IPS-20b (cell line): ENCODE results near the gene ZCCHC10.
A peak's percentile ranks its signal among the peaks of the same experiment; 100 is the strongest.
"Not testable (repeated sequence)": the region's sequence is repeated elsewhere in the genome, so short reads cannot be mapped to it uniquely, and the experiment has no call there.

Source experiments
- H3K27ac ChIP-seq: one replicate; pipeline ENCODE4 v1.5.1; 2013; ENCODE audit warnings: low read length
- H3K27me3 ChIP-seq: 2 replicates; pipeline ENCODE4 v1.6.1; 2013; ENCODE audit warnings: mild to moderate bottlenecking, low read length, inconsistent platforms; ENCODE audit not compliant: insufficient read depth
- H3K36me3 ChIP-seq: 2 replicates; pipeline ENCODE4 v1.6.1; 2013; ENCODE audit warnings: low read depth, mild to moderate bottlenecking, inconsistent platforms, low read length, moderate library complexity; ENCODE audit not compliant: insufficient read depth
- H3K4me1 ChIP-seq: 2 replicates; pipeline ENCODE4 v1.6.1; 2013; ENCODE audit warnings: mild to moderate bottlenecking, control low read depth, inconsistent platforms, low read length, moderate library complexity; ENCODE audit not compliant: insufficient read depth
- H3K4me3 ChIP-seq: 2 replicates; pipeline ENCODE4 v1.5.1; 2013; ENCODE audit warnings: mild to moderate bottlenecking, low read length, inconsistent platforms
- H3K9ac ChIP-seq: 2 replicates; pipeline ENCODE4 v1.6.1; 2013; ENCODE audit warnings: low read depth, mild to moderate bottlenecking, inconsistent platforms, low read length, moderate library complexity
- H3K9me3 ChIP-seq: 2 replicates; pipeline ENCODE4 v1.6.1; 2013; ENCODE audit warnings: mild to moderate bottlenecking, low read depth, low read length, inconsistent platforms; ENCODE audit not compliant: insufficient read depth

The ZCCHC10 gene

GRCh38 chr5:133041157-133041784 lies 14.9 kb upstream of the ZCCHC10 start:
- no peaks in the 10 kb centered on the region for H3K27me3 ChIP-seq
- H3K9me3 ChIP-seq: no peaks in the 10 kb centered on the region
- peak overlapping the region; percentile 27; the same call in 1 of the 2 replicates for H3K9ac ChIP-seq
- H3K36me3 ChIP-seq: no peaks in the 10 kb centered on the region
- H3K4me3 ChIP-seq: no peak overlapping the region
- no peak overlapping the region for H3K27ac ChIP-seq
- H3K4me1 ChIP-seq: no peaks in the 10 kb centered on the region

- H3K36me3 ChIP-seq, H3K9ac ChIP-seq, H3K27ac ChIP-seq, H3K27me3 ChIP-seq, H3K4me3 ChIP-seq, H3K4me1 ChIP-seq, H3K9me3 ChIP-seq: not testable (repeated sequence)
These were observed 10.3 kb upstream of the ZCCHC10 start for GRCh38 chr5:133036677-133037076.

- Histone ChIP-seq H3K4me1 (no peaks in the 10 kb centered on the region), H3K36me3 (no peaks in the 10 kb centered on the region), H3K27ac (no peak overlapping the region), H3K27me3 (no peaks in the 10 kb centered on the region), H3K4me3 (no peak overlapping the region), H3K9ac (no peak overlapping the region), H3K9me3 (no peaks in the 10 kb centered on the region)
These were observed 8.9 kb upstream of the ZCCHC10 start for GRCh38 chr5:133035224-133035623.

- H3K27ac ChIP-seq: no peak overlapping the region
- no peaks in the 10 kb centered on the region for H3K4me1 ChIP-seq
- no peak overlapping the region for H3K9ac ChIP-seq
- H3K4me3 ChIP-seq: no peak overlapping the region
- no peaks in the 10 kb centered on the region for H3K27me3 ChIP-seq
- no peaks in the 10 kb centered on the region for H3K9me3 ChIP-seq
- H3K36me3 ChIP-seq: no peaks in the 10 kb centered on the region
These were observed 7.7 kb upstream of the ZCCHC10 start for GRCh38 chr5:133034064-133034463.

- no peaks in the 10 kb centered on the region for H3K27me3 ChIP-seq
These were observed 6.7 kb upstream of the ZCCHC10 start for GRCh38 chr5:133032852-133033742.

GRCh38 chr5:133030343-133031005 lies 4.1 kb upstream of the ZCCHC10 start:
- Histone ChIP-seq H3K9me3 (no peaks in the 10 kb centered on the region), H3K9ac (no peak overlapping the region), H3K27me3 (no peaks in the 10 kb centered on the region), H3K4me1 (no peaks in the 10 kb centered on the region), H3K27ac (no peak overlapping the region), H3K4me3 (no peak overlapping the region), H3K36me3 (no peaks in the 10 kb centered on the region)

More at GRCh38 chr5:133032852-133033742, 6.7 kb upstream of the ZCCHC10 start:
- no peak overlapping the region for H3K4me3 ChIP-seq
- H3K4me1 ChIP-seq: no peaks in the 10 kb centered on the region
- H3K9ac ChIP-seq: no peak overlapping the region
- H3K36me3 ChIP-seq: no peaks in the 10 kb centered on the region
- H3K27ac ChIP-seq: no peak overlapping the region
- no peaks in the 10 kb centered on the region for H3K9me3 ChIP-seq

GRCh38 chr5:133029416-133029815 lies 3.1 kb upstream of the ZCCHC10 start:
- H3K9me3 ChIP-seq: no peaks in the 10 kb centered on the region
- no peak overlapping the region for H3K27ac ChIP-seq
- no peaks in the 10 kb centered on the region for H3K4me1 ChIP-seq
- no peaks in the 10 kb centered on the region for H3K27me3 ChIP-seq
- H3K36me3 ChIP-seq: no peaks in the 10 kb centered on the region
- no peak overlapping the region for H3K9ac ChIP-seq
- H3K4me3 ChIP-seq: no peak overlapping the region

GRCh38 chr5:133026664-133027153 lies 360 bp upstream of the ZCCHC10 start:
- no peak overlapping the region for H3K9ac ChIP-seq
- no peak overlapping the region for H3K27ac ChIP-seq
- H3K4me1 ChIP-seq: no peaks in the 10 kb centered on the region
- peaks cover 8% of the 10 kb centered on the region; the same call in 1 of the 2 replicates for H3K36me3 ChIP-seq
- no peaks in the 10 kb centered on the region for H3K27me3 ChIP-seq
- peak overlapping the region; percentile 92 for H3K4me3 ChIP-seq
- no peaks in the 10 kb centered on the region for H3K9me3 ChIP-seq

GRCh38 chr5:133019471-133019870 lies 6.9 kb downstream of the ZCCHC10 start:
- H3K9ac ChIP-seq, H3K27ac ChIP-seq, H3K4me1 ChIP-seq, H3K9me3 ChIP-seq, H3K27me3 ChIP-seq, H3K4me3 ChIP-seq: not testable (repeated sequence)
- peaks cover 35% of the 10 kb centered on the region for H3K36me3 ChIP-seq

- Histone ChIP-seq H3K9me3 (no peaks in the 10 kb centered on the region), H3K36me3 (peaks cover 35% of the 10 kb centered on the region), H3K9ac (no peak overlapping the region), H3K4me1 (no peaks in the 10 kb centered on the region), H3K4me3 (no peak overlapping the region), H3K27me3 (no peaks in the 10 kb centered on the region), H3K27ac (no peak overlapping the region)
These were observed 8.4 kb downstream of the ZCCHC10 start for GRCh38 chr5:133017964-133018363.

GRCh38 chr5:133015466-133015865 lies 10.9 kb downstream of the ZCCHC10 start:
- Histone ChIP-seq H3K27me3 (no peaks in the 10 kb centered on the region), H3K27ac (no peak overlapping the region), H3K4me3 (no peak overlapping the region), H3K9me3 (no peaks in the 10 kb centered on the region), H3K4me1 (no peaks in the 10 kb centered on the region), H3K36me3 (peaks cover 27% of the 10 kb centered on the region), H3K9ac (no peak overlapping the region)
